GM23338 (cell line): ENCODE data around the gene PDE10A. TPM values are rescaled to one million over a fixed set of nuclear protein-coding genes. Genes with fewer than 3 reads are reported as not detected.

ENCODE experiments used
- ATAC-seq: fragments of 200-7000 bp; cut with Tn5 transposase; 3 replicates; pipeline ENCODE4 v1.9.1; 2020
- DNase-seq: peaks from one replicate; pipeline ENCODE4 v3.0.0-alpha.2; 2015; ENCODE audit warnings: low spot score
- H2AFZ ChIP-seq: fragments of 200-600 bp; sonication (generic); 2 replicates; pipeline ENCODE4 v1.8.0; 2016; ENCODE audit warnings: antibody characterized with exemption, mild to moderate bottlenecking, moderate library complexity
- H3F3A ChIP-seq: fragments of 200-600 bp; sonication (generic); replicated peaks from 2 replicates; pipeline ENCODE4 v1.8.0; 2017; ENCODE audit warnings: antibody characterized with exemption, mixed run types, low read depth
- H3K27ac ChIP-seq: fragments of 200-600 bp; sonication (generic); 2 replicates; pipeline ENCODE4 v1.6.1; 2016; ENCODE audit warnings: low read depth
- H3K27me3 ChIP-seq: fragments of 200-600 bp; sonication (generic); 2 replicates; pipeline ENCODE4 v1.8.0; 2016; ENCODE audit warnings: mild to moderate bottlenecking, mixed run types, moderate library complexity; ENCODE audit not compliant: insufficient read depth
- H3K36me3 ChIP-seq: fragments of 200-600 bp; sonication (generic); 2 replicates; pipeline ENCODE4 v1.8.0; 2016; ENCODE audit warnings: mild to moderate bottlenecking; ENCODE audit not compliant: insufficient read depth
- H3K4me1 ChIP-seq: fragments of 200-600 bp; sonication (generic); 2 replicates; pipeline ENCODE4 v1.8.0; 2016; ENCODE audit warnings: mild to moderate bottlenecking, moderate library complexity; ENCODE audit not compliant: insufficient read depth
- H3K4me2 ChIP-seq: fragments of 200-600 bp; sonication (generic); 2 replicates; pipeline ENCODE4 v1.7.1; 2017; ENCODE audit warnings: mixed run types
- H3K4me3 ChIP-seq: fragments of 200-600 bp; sonication (generic); 2 replicates; pipeline ENCODE4 v1.6.1; 2016; ENCODE audit warnings: mixed run types
- H3K79me2 ChIP-seq: fragments of 200-600 bp; sonication (generic); replicated peaks from 2 replicates; pipeline ENCODE4 v1.8.0; 2017; ENCODE audit warnings: mild to moderate bottlenecking; ENCODE audit not compliant: insufficient read depth
- H3K9me2 ChIP-seq: fragments of 200-600 bp; sonication (generic); 2 replicates; pipeline ENCODE4 v1.8.0; 2017; ENCODE audit not compliant: insufficient read depth
- H4K20me1 ChIP-seq: fragments of 200-600 bp; sonication (generic); replicated peaks from 2 replicates; pipeline ENCODE4 v1.8.0; 2017; ENCODE audit warnings: mild to moderate bottlenecking; ENCODE audit not compliant: insufficient read depth
- H3K27ac Mint-ChIP-seq: 2 replicates; pipeline ENCODE4 v1.8.0; 2020; ENCODE audit warnings: inconsistent platforms, mild to moderate bottlenecking, moderate library complexity, mixed read lengths
- H3K27me3 Mint-ChIP-seq: 3 replicates; pipeline ENCODE4 v1.8.0; 2022; ENCODE audit warnings: low read depth, mild to moderate bottlenecking, moderate library complexity, mixed read lengths, inconsistent platforms; ENCODE audit not compliant: insufficient read depth, poor library complexity
- H3K36me3 Mint-ChIP-seq: 3 replicates; pipeline ENCODE4 v1.8.0; 2021; ENCODE audit warnings: low read depth, mild to moderate bottlenecking, inconsistent platforms, moderate library complexity, mixed read lengths
- H3K4me1 Mint-ChIP-seq: 3 replicates; pipeline ENCODE4 v1.8.0; 2020; ENCODE audit warnings: mild to moderate bottlenecking, inconsistent platforms, mixed read lengths
- H3K4me3 Mint-ChIP-seq: 3 replicates; pipeline ENCODE4 v1.8.0; 2021; ENCODE audit warnings: moderate library complexity, mild to moderate bottlenecking, inconsistent platforms, mixed read lengths
- H3K9me3 Mint-ChIP-seq: 3 replicates; pipeline ENCODE4 v1.8.0; 2020; ENCODE audit warnings: moderate library complexity, mild to moderate bottlenecking, inconsistent platforms, mixed read lengths
- CREB1 ChIP-seq: fragments of 250-450 bp; sonication (Bioruptor Pico); IDR thresholded peaks from 2 replicates; pipeline ENCODE4 v1.5.0; 2020; ENCODE audit warnings: low read depth, mild to moderate bottlenecking, moderate library complexity
- CTCF ChIP-seq, 2 experiments: fragments of 200-600 bp in 1 of 2; sonication (generic) in 1 of 2; conservative IDR thresholded peaks; 2 replicates each; pipeline versions ENCODE4 v1.5.1 to v1.6.1; 2016 to 2017; ENCODE audit warnings: antibody characterized with exemption in 2 of 2, low read depth in 2 of 2, mild to moderate bottlenecking in 2 of 2, moderate library complexity in 1 of 2
- ETS1 ChIP-seq: IDR thresholded peaks from 2 replicates; pipeline ENCODE4 v1.6.1; 2016; ENCODE audit warnings: antibody characterized with exemption
- EZH2 ChIP-seq: fragments of 200-600 bp; sonication (generic); IDR thresholded peaks from one replicate; pipeline ENCODE4 v1.8.0; 2017; ENCODE audit warnings: antibody characterized with exemption, mild to moderate bottlenecking, low read depth; ENCODE audit not compliant: unreplicated experiment
- EZH2phosphoT487 ChIP-seq: fragments of 200-600 bp; sonication (generic); IDR thresholded peaks from one replicate; pipeline ENCODE4 v1.8.1; 2018; ENCODE audit warnings: antibody characterized with exemption; ENCODE audit not compliant: unreplicated experiment
- JUNB ChIP-seq: IDR thresholded peaks from one replicate; pipeline ENCODE4 v1.6.1; 2016; ENCODE audit warnings: antibody characterized with exemption; ENCODE audit not compliant: unreplicated experiment
- NANOG ChIP-seq: IDR thresholded peaks from 2 replicates; pipeline ENCODE4 v1.6.1; 2016; ENCODE audit warnings: antibody characterized with exemption, borderline replicate concordance
- POLR2AphosphoS5 ChIP-seq: IDR thresholded peaks from 2 replicates; pipeline ENCODE4 v1.6.1; 2016; ENCODE audit warnings: antibody characterized with exemption, low read depth
- REST ChIP-seq: IDR thresholded peaks from one replicate; pipeline ENCODE4 v1.6.1; 2018; ENCODE audit warnings: antibody characterized with exemption; ENCODE audit not compliant: unreplicated experiment
- STAT1 ChIP-seq: IDR thresholded peaks from one replicate; pipeline ENCODE4 v1.6.1; 2016; ENCODE audit warnings: antibody characterized with exemption; ENCODE audit not compliant: unreplicated experiment
- ZNF114 ChIP-seq: fragments of 250-450 bp; sonication (Bioruptor Pico); IDR thresholded peaks from 2 replicates; pipeline ENCODE4 v1.5.0; 2020; ENCODE audit warnings: mild to moderate bottlenecking, moderate library complexity
- ZNF331 ChIP-seq: fragments of 250-450 bp; sonication (Bioruptor Pico); IDR thresholded peaks from 2 replicates; pipeline ENCODE4 v1.5.0; 2020; ENCODE audit warnings: low read depth, mild to moderate bottlenecking, moderate library complexity
- ZNF462 ChIP-seq: fragments of 250-450 bp; sonication (Bioruptor Pico); IDR thresholded peaks from 2 replicates; pipeline ENCODE4 v1.5.0; 2020; ENCODE audit warnings: mild to moderate bottlenecking, moderate library complexity
- polyA plus RNA-seq: library from polyadenylated mRNA; unstranded; fragments of >200 nt; fragmentation: Nextera tagmentation; extraction: Ambion mirVana; gene quantifications from 2 replicates; pipeline ENCODE4 v1.2.1, GENCODE V29; 2016
- total RNA-seq: library from RNA; depleted of rRNA; stranded (reverse); fragments of >200 nt; shearing (Covaris generic); gene quantifications from 2 replicates; pipeline ENCODE4 v1.2.3, GENCODE V29; 2014

PDE10A gene
- total and polyA plus RNA-seq, 2 experiments from 2014 or later = 0.50 to 3.9 TPM

GRCh38 chr6:165573671-165574070, 89.4 kb downstream of the PDE10A start:
- Mint-ChIP-seq H3K27me3 (no peaks in the 10 kb centered on the region), H3K9me3 (no peaks in the 10 kb centered on the region), H3K27ac (no peak overlapping the region), H3K4me3 (no peak overlapping the region), H3K36me3 (no peaks in the 10 kb centered on the region), H3K4me1 (peaks cover 2% of the 10 kb centered on the region; the same call in 2 of the 3 replicates)
- H2AFZ ChIP-seq = no peak overlapping the region
- no peak overlapping the region for H3K4me3 ChIP-seq
- H3F3A ChIP-seq = no peaks in the 10 kb centered on the region
- no peaks in the 10 kb centered on the region for H3K27me3 ChIP-seq
- H3K79me2 ChIP-seq = no peaks in the 10 kb centered on the region
- H3K4me2 ChIP-seq = no peak overlapping the region
- TF ChIP-seq NANOG (no peak), POLR2AphosphoS5 (no peak), EZH2 (no peak), CTCF (conservative IDR thresholded peaks at IDR 0.05; ENCODE audit: low read depth in 2 of 2) (no peak), STAT1 (no peak), ZNF331 (no peak), EZH2phosphoT487 (no peak), JUNB (no peak), ZNF462 (no peak), CREB1 (no peak), ETS1 (no peak), ZNF114 (CRISPR knock-in tag) (no peak), REST (no peak)
- ATAC-seq (peak; percentile 40; the same call in 2 of the 3 replicates), DNase-seq (no peak)
- no peaks in the 10 kb centered on the region for H3K36me3 ChIP-seq
- H3K9me2 ChIP-seq = peaks cover 8% of the 10 kb centered on the region
- H4K20me1 ChIP-seq = no peaks in the 10 kb centered on the region
- H3K27ac ChIP-seq = no peak overlapping the region
- H3K4me1 ChIP-seq = no peaks in the 10 kb centered on the region
